Measurements from ENCODE around the gene MPC1.

GRCh38 chr6:166341977-166342348, 40.8 kb downstream of the MPC1 start:
- no peak for TF ChIP-seq CTCF (IDR thresholded peaks at IDR 0.05)
- no peak for TF ChIP-seq POLR2A (IDR thresholded peaks at IDR 0.05)

Measured in esophagus squamous epithelium (tissue), 4 donors.